Gastroesophageal sphincter (tissue), 4 donors: ENCODE measurements around the gene TAOK3. TPM values are rescaled to one million over a fixed set of nuclear protein-coding genes. Genes with fewer than 3 reads are reported as not detected.

ENCODE experiments used
- ATAC-seq: fragments of 150-250 bp; one replicate; pipeline ENCODE4 v1.9.1; 2016; ENCODE audit warnings: mild to moderate bottlenecking, moderate library complexity
- H3K27ac ChIP-seq, 4 donors: fragments of 200-600 bp; sonication (generic) in 3 of 4; 1 replicate in 3 of 4; 2 replicates in 1 of 4; pipeline ENCODE4 v1.5.1; 2016 to 2019
- H3K27me3 ChIP-seq: fragments of 200-600 bp; sonication (generic); one replicate; pipeline ENCODE4 v1.5.1; 2019
- H3K36me3 ChIP-seq, 2 donors: fragments of 200-600 bp; sonication (generic); one replicate each; pipeline ENCODE4 v1.5.1; 2019; ENCODE audit warnings: control low read depth in 1 of 2
- H3K4me1 ChIP-seq, 3 donors: fragments of 200-600 bp; sonication (generic); 1 replicate in 2 of 3; 2 replicates in 1 of 3; pipeline ENCODE4 v1.5.1; 2016 to 2019; ENCODE audit warnings: control low read depth in 2 of 3
- H3K4me3 ChIP-seq, 2 donors: fragments of 200-600 bp; sonication (generic); one replicate each; pipeline ENCODE4 v1.5.1; 2019; ENCODE audit warnings: mild to moderate bottlenecking in 1 of 2, moderate library complexity in 1 of 2
- H3K9me3 ChIP-seq, 3 donors: fragments of 200-600 bp; sonication (generic); one replicate each; pipeline ENCODE4 v1.5.1; 2017 to 2019; ENCODE audit warnings: control low read depth in 2 of 3
- EP300 ChIP-seq: sonication (generic); formaldehyde crosslinking; IDR thresholded peaks from one replicate; pipeline ENCODE4 v1.6.1; 2017; ENCODE audit warnings: antibody characterized with exemption, mild to moderate bottlenecking
- POLR2A ChIP-seq, 2 donors: fragments of 450-650 bp; IDR thresholded peaks; one replicate each; pipeline ENCODE4 v1.6.1; 2017; ENCODE audit warnings: antibody characterized with exemption in 2 of 2, mild to moderate bottlenecking in 2 of 2, moderate library complexity in 1 of 2
- POLR2AphosphoS5 ChIP-seq: sonication (generic); formaldehyde crosslinking; IDR thresholded peaks from one replicate; pipeline ENCODE4 v1.6.1; 2017; ENCODE audit warnings: antibody characterized with exemption
- WGBS, 2 donors: methylation state at CpG; one replicate each; pipeline ENCODE4 v1.1.5; 2018; ENCODE audit warnings: low coverage in 1 of 2; 5-methylcytosine and 5-hydroxymethylcytosine counted together
- total RNA-seq, 4 donors: library from RNA; depleted of rRNA; stranded (reverse); fragments of >200 nt; gene quantifications; one replicate each; pipeline ENCODE4 v1.1.0, GENCODE V29; 2016
- TF ChIP-seq, protein P1 (sequence below), 4 experiments: fragments of 200-600 bp in 2 of 4; fragments of 450-650 bp in 2 of 4; sonication (generic) in 1 of 4; IDR thresholded peaks; one replicate each; pipeline ENCODE4 v1.5.1; 2017 to 2019; ENCODE audit warnings: antibody characterized with exemption in 4 of 4, mild to moderate bottlenecking in 2 of 4, moderate library complexity in 2 of 4

TAOK3 gene
- total RNA-seq, 4 donors from 2014 or later, result 26.9 to 55.0 (median 36.7) TPM

DNA sequence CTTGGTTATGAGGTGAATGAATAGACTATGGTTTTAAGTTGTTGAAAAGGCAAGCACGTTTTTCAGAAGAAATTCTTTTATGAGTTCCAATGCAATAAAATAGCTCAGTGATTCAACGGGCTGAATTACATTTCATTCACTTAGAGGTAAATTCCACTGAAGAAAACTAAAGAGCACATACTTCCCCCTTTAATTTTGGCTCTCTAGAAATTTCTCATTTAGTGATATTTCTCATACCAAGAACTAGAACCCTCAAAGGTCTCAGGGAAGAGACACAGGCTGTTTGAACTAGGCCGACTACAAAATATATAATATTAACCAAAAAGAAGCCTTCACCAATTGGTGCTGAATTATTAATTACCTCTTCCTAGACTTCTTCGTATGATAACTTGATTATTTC is 68.6 kb downstream of the TAOK3 start:
- no peak overlapping the region for H3K27ac ChIP-seq
- no peaks in the 10 kb centered on the region for H3K36me3 ChIP-seq
- H3K9me3 ChIP-seq, result no peaks in the 10 kb centered on the region
- ATAC-seq, result no peak
- no peak overlapping the region for H3K4me3 ChIP-seq
- no peaks in the 10 kb centered on the region for H3K4me1 ChIP-seq
- 88 to 90% methylated on average over 3 to 4 of the region's 4 CpGs for WGBS, 2 donors
- H3K27me3 ChIP-seq, result no peaks in the 10 kb centered on the region
- TF ChIP-seq POLR2AphosphoS5 (no peak), EP300 (no peak), POLR2A (IDR thresholded peaks at IDR 0.05) (no peak)
- TF ChIP-seq, protein P1, sequence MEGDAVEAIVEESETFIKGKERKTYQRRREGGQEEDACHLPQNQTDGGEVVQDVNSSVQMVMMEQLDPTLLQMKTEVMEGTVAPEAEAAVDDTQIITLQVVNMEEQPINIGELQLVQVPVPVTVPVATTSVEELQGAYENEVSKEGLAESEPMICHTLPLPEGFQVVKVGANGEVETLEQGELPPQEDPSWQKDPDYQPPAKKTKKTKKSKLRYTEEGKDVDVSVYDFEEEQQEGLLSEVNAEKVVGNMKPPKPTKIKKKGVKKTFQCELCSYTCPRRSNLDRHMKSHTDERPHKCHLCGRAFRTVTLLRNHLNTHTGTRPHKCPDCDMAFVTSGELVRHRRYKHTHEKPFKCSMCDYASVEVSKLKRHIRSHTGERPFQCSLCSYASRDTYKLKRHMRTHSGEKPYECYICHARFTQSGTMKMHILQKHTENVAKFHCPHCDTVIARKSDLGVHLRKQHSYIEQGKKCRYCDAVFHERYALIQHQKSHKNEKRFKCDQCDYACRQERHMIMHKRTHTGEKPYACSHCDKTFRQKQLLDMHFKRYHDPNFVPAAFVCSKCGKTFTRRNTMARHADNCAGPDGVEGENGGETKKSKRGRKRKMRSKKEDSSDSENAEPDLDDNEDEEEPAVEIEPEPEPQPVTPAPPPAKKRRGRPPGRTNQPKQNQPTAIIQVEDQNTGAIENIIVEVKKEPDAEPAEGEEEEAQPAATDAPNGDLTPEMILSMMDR (IDR thresholded peaks at IDR 0.05), result no peak

DNA sequence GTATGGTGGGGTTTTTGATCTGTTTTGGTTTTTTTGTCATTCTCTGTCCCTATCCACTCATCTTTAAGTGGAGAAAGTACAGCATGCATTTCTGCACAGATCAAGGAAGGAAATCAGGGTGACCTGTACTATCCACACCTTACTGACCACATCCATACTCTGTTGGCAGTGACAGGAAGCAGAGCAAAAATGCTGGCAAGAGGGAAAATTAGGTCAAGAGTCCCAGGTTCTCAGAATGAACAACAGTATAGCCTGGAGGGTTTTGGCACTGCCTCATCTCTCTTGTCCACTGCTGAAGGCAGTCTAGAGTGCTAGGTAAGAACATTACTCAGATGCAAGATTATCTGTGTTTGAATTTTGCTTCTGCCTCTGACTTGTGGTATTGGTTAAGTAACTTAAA is 70.7 kb downstream of the TAOK3 start:
- Histone ChIP-seq H3K9me3 (no peaks in the 10 kb centered on the region), H3K27me3 (no peaks in the 10 kb centered on the region), H3K27ac (no peak overlapping the region), H3K4me1 (no peaks in the 10 kb centered on the region), H3K36me3 (no peaks in the 10 kb centered on the region), H3K4me3 (no peak overlapping the region)
- no peak for ATAC-seq
- TF ChIP-seq POLR2A (IDR thresholded peaks at IDR 0.05), result no peak
- TF ChIP-seq, protein P1 (IDR thresholded peaks at IDR 0.05), result no peak
- no peak for TF ChIP-seq EP300
- no peak for TF ChIP-seq POLR2AphosphoS5

DNA sequence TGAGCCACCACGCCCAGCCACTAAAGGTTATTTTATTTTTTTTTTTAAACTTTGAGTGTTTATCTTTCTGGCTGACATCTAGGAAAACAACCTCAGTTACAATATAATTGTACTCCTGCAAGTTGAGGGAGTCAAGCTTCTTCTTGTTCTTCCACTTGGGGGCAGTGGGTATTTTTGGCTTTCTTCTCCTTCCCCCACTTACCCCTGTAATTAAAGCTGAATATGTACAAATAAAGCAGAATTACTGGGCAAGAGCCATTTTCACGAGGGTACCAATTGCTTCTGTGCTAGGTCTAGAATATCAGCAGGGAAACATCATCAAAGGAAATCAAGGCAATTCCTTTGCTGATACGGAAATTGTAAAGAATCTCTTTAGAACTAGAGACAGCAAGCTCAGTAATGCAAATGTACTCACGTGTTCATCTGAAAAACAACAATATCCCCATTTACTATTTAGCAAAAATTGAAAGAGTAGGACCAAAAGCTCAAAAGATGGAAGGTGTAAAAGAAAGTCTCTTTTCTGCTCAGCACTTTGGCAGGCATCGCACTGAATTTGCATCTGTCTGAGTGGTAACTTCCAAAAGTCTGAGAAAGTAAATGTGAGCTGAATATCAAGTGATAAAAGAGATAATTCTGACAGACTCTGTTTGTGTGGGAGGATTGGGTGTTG is 72.8 kb downstream of the TAOK3 start:
- H3K27me3 ChIP-seq, result no peaks in the 10 kb centered on the region
- no peak overlapping the region for H3K4me3 ChIP-seq
- TF ChIP-seq, protein P1 (IDR thresholded peaks at IDR 0.05), result no peak
- TF ChIP-seq POLR2A (IDR thresholded peaks at IDR 0.05), result no peak
- TF ChIP-seq EP300, result no peak
- no peak for TF ChIP-seq POLR2AphosphoS5
- H3K36me3 ChIP-seq, result no peaks in the 10 kb centered on the region
- no peaks in the 10 kb centered on the region for H3K4me1 ChIP-seq
- WGBS, 2 donors, result 62 to 70% methylated on average over 2 to 5 of the region's 5 CpGs
- H3K9me3 ChIP-seq, result no peaks in the 10 kb centered on the region
- no peak overlapping the region for H3K27ac ChIP-seq
- ATAC-seq, result no peak

DNA sequence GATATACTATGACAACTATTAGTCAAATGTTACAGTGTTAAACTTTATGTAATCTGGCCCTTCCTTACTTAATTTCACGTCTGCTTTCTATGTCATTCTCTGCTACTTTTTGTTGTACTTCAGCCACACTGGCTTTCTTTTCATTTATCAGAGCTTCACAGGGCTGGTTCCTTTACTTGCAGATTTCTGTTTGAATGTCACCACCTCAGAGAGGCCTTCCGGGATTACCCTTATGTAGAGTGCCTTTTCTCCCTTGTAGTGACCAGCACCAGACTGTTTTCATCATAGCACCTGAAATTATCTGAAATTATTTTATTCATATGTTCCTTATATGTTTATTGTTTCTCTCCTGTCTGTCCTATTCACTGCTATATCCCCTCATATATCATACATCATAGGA is 75.4 kb downstream of the TAOK3 start:
- TF ChIP-seq POLR2AphosphoS5, result no peak
- TF ChIP-seq POLR2A (IDR thresholded peaks at IDR 0.05), result no peak
- TF ChIP-seq, protein P1 (IDR thresholded peaks at IDR 0.05), result no peak
- TF ChIP-seq EP300, result no peak
- Histone ChIP-seq H3K27ac (no peak overlapping the region), H3K4me3 (no peak overlapping the region), H3K9me3 (no peaks in the 10 kb centered on the region), H3K36me3 (no peaks in the 10 kb centered on the region), H3K4me1 (no peaks in the 10 kb centered on the region), H3K27me3 (no peaks in the 10 kb centered on the region)
- ATAC-seq, result no peak
- WGBS, 2 donors, result 60 to 92% methylated on average over 2 of the region's 2 CpGs

DNA sequence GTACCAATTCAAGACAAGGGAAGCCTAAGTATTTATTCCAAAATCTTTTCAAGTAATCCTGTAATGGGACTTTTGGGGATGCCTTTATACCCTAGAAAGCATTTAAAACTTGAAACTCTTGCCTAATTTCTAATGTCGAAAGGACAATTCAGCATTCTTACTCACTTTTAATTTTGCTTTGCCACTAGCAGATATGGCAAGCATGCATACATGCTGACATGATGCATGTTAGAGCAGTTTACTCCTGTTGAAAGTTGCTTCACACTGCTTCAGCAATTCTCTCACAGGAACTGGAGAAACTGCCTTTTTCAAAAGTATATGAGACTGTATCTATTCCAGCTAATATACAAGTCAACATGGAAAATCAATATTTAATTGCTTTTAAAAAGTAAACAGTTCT is 79.9 kb downstream of the TAOK3 start:
- TF ChIP-seq EP300, result no peak
- TF ChIP-seq POLR2AphosphoS5, result no peak
- TF ChIP-seq POLR2A (IDR thresholded peaks at IDR 0.05), result no peak
- TF ChIP-seq, protein P1 (IDR thresholded peaks at IDR 0.05), result no peak
- H3K27me3 ChIP-seq, result no peaks in the 10 kb centered on the region
- H3K4me1 ChIP-seq, result no peaks in the 10 kb centered on the region
- no peak overlapping the region for H3K4me3 ChIP-seq
- no peaks in the 10 kb centered on the region for H3K36me3 ChIP-seq
- no peak for ATAC-seq
- no peaks in the 10 kb centered on the region for H3K9me3 ChIP-seq
- WGBS, 2 donors, result 100% methylated on average over 1 of the region's 1 CpG
- no peak overlapping the region for H3K27ac ChIP-seq
